SU-DHL-6 (cell line): Measurements from ENCODE around the gene CAMSAP3.

Source experiments
- CTCF ChIP-seq: fragments of 200-600 bp; sonication (generic); IDR thresholded peaks from one replicate; pipeline ENCODE4 v1.5.1; 2017; ENCODE audit warnings: antibody characterized with exemption, mild to moderate bottlenecking, low read length, moderate library complexity; ENCODE audit not compliant: insufficient read depth, poor library complexity, severe bottlenecking
- EZH2phosphoT487 ChIP-seq: fragments of 200-600 bp; sonication (generic), shearing (Covaris generic); conservative IDR thresholded peaks from 2 replicates; pipeline ENCODE4 v1.6.1; 2018; ENCODE audit warnings: mild to moderate bottlenecking, antibody characterized with exemption, low read length, moderate library complexity, mixed read lengths

GRCh38 chr19:7612282-7613274, 16.9 kb downstream of the CAMSAP3 start:
- TF ChIP-seq CTCF: no peak
- TF ChIP-seq EZH2phosphoT487: no peak
